Stimulated activated CD4-positive, alpha-beta T cell treated with anti-CD3 and anti-CD28 coated beads, Interleukin-1b, Interleukin-23, amount 100 ng/mL, for 1 hour (primary cell): Measurements from ENCODE around the gene ROBO4.

ENCODE experiments used
- DNase-seq, 2 donors: peaks; one replicate each; pipeline ENCODE4 v3.0.0-alpha.2; 2020; ENCODE audit warnings: low read depth in 2 of 2

Gene ROBO4

DNA sequence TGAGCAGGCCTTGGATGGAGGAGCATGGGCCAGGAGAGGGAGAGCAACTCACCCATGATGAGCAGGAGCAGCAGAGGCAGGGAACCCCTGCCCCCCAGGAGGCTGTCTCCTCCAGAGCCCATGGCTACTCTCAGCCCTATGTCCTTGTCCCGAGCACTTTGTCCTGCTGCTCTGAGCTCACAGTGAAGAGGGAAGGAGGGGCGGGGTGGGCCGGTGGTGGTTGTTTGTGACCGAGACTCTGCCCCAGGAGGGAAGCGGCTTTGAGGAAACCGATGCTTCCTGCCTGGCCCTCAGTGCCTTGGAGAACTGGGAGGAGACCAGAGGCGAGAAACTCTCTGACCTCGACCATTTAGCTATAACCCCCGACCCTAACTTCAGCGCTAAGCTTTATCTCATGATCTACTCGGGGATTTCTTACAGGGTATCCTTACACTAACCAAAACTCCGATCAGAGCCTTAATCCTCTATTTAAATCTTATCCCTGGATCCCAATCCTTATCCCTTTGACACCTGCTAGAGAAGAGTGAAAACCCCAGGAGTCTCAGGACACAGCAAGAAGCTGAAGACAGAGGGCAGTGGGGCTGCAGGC lies at the start of gene ROBO4:
TSS of gene ROBO4 (minus strand) at position 192 of the 589 bp plus-strand sequence. CDS start at position 122, 70 bp downstream.
- no peak for DNase-seq

DNA sequence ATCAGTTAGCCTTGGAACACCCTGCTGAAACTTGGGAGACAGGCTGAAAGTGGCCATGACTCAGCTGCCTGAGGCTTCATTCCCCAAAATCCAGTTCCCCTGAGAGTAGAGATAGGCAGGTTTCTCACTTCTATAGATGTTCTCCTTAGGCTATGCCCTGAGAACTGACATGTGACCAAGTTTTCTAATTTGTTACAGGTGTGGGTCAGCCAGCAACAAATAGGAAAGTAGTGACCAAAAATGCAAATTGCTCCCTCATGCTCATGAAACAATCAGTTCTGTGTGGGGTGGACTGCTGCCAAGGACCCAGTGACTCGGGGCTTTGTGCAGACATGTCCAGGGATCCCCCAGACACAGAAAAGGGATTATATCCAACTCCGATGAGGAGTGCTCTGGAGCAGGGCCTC lies 49.1 kb upstream of the ROBO4 start:
- DNase-seq, result no peak

DNA sequence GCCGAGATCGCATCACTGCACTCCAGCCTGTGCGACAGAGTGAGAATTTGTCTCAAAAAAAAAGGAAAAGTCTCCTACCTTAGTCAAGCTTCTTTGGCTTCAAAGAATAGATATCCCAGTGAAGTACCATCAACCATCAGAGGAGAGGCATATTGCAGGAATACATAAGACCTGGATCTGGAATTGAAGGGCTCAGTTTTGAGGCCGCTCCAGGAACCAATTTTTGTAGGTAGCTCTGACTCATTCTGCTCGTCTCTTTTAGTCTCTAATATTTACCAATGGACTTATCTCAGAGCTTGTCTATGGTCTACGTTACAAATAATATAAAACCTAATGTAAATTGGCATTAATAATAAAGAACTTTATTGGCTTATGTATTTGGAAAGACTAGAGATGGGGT lies 48.2 kb upstream of the ROBO4 start:
- DNase-seq, result no peak

GRCh38 chr11:124944565-124944964 lies 46.9 kb upstream of the ROBO4 start:
- DNase-seq, result no peak

GRCh38 chr11:124943741-124944140 lies 46.1 kb upstream of the ROBO4 start:
- DNase-seq, result no peak

DNA sequence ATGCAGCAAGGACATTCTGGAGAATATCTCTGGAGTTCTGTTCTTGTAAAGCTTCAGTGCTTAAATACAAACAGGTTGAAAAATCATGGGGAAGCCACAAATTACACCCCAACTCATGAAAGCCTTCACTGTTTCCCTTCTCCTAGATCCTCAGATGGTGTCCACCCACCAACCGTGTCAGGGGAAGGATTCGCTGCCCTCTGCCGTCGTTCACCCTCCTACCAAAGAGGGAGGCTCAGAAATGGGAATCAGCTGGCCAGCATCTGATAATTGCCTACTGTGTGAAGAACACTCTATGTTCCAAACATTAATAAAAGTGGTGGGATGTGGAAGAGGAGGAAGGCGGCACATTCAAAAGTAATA lies 45.6 kb upstream of the ROBO4 start:
- DNase-seq, result no peak

DNA sequence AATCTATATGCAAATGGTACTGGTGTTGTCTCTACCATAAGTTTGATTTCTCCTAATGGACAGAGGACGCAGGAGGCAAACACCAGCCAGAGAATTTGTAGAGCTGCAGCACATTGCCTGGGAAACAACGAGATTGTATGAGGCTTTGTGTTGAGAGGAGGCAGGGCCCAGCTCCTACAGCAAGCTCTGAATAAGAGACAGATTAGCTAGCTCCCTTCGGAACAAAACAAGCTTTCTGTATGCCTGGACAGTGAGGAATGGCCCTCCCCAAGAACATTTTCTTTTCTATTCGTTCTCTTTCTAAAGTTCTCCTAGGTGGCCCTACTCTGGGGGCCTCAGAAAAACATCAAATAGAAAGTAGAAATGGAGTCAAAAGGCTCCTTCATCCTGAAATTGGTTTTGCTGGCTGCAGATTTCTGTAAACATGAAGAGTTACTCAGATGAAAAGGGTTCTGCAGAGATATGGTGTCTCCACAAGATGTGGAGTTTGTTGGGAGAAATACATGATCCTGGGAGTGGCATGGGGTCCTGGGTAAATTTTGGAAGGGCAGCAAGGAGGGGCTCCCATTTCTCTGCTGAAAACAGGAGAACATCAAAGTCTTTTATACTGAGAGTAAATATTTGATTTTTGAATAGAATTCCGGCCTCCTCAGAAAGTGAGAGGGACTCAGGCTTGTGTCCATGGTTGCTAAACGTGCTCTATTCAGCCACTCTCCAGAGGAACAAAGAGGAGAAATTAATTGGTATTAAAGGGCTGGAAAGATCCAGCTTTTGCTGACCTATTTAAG lies 45.0 kb upstream of the ROBO4 start:
- no peak for DNase-seq

DNA sequence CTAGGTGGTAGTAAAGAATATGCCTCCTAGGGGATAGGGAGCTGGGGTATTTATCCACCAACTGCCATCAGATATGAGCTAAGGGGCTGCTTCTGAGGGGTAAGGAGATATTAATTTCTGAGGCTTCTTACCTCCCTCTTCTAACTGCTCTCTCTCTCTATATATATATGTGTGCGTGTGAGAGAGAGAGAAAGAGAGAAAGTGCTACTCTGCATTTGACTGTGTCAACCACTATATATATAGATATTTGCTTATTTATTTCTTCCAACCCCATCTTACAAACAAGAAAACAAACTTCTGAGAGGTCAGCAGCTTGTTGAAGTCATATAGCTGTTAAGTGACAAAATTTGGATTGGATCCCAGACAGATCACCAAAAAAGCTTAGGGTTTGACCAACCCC lies 44.0 kb upstream of the ROBO4 start:
- no peak for DNase-seq

DNA sequence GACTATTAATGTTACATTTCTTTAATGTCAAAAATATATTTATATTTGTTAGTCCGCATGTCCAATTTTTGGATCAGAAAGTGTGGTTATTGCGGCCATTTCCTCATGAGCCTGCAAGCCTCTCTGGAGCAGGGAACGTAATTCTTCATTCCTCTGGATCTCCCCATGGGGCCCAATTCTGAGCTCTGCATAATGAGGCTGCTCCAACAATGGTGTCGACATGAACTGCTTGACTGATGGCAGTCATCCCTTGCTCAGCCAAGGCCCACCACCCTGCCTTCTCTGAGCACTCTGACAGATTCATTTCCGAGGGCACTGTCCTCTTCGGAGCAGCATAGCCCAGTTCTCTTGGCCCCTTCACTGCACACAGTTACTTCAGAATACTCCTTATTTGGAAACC lies 41.3 kb upstream of the ROBO4 start:
- no peak for DNase-seq

DNA sequence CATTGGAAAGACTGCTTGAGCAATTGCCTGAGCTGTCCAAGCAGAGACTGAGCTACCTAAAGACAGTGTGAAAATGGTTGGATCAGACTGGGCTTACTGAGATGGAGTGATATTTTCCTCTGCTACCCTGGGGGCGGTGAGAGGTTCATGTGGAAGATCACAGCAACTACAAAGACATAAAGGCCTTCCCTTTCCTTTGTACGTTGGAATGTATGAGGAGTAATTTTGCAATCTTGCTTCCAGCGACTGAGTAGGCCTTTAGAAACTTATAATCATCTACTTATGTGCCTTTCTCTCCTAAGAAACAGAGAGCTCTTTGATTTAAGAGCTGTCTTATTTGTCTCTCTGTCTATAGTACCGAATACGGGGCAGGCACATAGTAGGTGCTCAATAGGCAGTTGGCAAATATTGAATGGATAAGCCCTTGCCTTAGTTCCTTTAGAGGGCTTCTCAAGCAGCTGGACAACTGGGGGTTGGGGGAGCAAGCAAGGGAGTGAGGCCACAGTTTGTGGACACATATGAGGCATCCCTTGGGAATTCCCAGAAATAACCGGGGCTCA lies 40.6 kb upstream of the ROBO4 start:
- no peak for DNase-seq

DNA sequence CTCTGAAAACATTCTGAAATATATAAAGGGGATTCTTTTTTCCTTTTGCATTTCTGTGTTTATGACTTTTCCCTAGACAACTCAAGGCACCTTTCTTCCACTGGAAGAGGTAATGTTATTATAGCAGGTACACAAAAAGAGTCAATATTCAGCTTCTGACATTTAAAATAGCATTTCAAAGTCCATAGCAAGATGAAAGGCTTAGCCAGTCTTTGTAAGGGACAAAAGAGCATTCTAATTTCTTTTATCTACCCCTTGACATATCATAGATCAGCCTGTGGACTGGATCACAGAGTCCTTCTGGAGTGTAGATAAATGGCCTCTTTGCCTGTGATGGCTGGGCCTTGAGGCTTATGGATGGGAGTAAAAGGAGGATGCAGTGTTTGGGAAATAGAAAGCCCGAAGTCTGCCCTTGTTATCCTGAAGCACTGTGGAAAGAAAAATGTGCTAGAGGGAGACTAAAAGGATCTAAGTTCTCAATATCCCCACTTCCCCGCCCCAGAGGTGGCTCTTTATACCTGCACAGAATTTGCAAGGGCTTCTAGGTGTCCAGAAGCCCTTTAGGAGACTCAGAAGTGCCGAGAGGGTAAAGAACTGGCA lies 39.8 kb upstream of the ROBO4 start:
- DNase-seq, result no peak

- DNase-seq, result no peak
These were observed 38.2 kb upstream of the ROBO4 start, which contains the start of gene HEPACAM for GRCh38 chr11:124935548-124936514. TSS of gene HEPACAM (minus strand) at chr11:124936047. CDS start at chr11:124936006, 41 bp downstream.

DNA sequence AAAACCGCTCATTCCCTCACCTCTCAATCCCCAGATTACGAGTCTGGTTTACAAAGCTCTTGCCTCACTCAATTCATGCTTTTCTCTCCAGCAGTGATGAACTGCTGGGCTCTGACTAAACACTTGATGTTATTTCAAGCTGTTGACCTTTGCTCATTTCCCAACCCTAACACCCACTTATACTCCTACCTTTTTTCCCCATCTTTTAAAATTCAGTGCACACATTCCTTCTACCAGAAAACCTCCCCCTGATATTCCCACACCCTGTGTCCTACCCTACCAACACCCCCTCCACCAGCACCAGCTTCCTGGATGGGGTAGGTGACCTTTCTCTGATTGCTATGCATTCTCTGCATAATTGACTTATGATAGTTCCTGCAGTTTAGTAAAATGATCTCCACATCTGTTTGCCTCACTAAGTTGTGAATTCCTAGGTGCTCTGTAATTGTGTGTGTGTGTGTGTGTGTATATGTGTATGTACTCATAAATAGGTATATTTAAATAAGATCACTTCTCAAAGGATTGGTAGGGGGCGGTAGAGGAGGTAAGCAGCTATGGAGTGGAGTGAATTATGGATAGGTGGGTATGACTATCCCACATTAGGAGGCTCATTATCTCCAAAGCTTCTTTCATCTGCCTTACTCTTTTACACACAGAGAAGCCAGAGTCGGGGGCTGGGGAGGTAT lies 37.3 kb upstream of the ROBO4 start:
- DNase-seq, result no peak

DNA sequence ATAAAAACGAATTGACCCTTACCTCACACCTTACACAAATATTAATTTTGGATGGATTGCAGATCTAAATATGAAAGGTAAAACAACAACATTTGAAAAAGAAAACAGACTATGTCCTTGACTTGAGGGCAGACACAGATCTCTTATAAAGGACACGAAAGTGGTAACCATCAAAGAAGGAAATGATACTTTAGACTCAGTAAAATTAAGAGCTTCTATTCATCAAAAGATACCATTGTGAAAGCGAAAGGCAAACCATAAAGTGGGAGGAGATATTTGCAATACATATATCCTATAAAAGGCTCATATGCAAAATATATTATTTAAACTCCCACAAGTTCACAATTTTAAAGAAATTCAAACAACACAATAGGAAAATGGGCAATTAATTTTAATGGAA lies 33.1 kb upstream of the ROBO4 start:
- DNase-seq, result no peak

DNA sequence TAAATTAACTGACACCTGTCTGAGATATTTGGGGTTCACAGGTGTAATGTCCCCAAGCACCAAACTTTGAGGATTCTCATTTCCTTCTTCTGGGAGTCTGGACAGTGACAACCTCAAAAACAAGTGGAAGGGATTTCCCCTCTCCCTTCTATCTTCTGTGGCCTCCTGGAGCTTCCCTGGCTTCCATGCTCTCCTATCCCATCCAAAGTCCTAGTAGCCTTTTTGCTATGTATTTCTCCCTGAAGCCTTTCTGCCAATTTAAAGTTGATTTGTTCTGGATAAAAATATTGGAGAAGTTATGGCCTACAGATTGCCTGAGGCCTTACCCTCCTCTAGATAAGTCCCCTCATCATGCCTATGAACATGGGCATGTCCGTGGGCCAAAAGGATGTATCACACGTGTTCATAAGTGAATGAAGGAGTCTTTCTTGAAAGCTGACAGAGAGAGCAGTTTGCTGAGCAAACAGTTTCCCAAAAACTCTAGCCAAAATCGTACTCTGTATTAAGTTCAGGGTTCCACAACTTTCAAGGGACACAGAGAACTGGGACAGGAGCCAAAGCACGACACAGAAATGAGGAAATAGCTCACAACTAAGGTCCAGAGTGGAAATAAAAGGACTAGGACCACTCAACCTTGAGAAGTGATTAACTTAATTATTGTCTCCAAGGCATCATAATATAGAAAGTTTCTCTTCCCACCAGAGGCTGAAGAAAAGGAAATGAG lies 31.4 kb upstream of the ROBO4 start:
- DNase-seq, result no peak

- no peak for DNase-seq
These were observed 25.6 kb upstream of the ROBO4 start for GRCh38 chr11:124923296-124923695.

- DNase-seq, result no peak
These were observed 25.2 kb upstream of the ROBO4 start for GRCh38 chr11:124922831-124923230.

DNA sequence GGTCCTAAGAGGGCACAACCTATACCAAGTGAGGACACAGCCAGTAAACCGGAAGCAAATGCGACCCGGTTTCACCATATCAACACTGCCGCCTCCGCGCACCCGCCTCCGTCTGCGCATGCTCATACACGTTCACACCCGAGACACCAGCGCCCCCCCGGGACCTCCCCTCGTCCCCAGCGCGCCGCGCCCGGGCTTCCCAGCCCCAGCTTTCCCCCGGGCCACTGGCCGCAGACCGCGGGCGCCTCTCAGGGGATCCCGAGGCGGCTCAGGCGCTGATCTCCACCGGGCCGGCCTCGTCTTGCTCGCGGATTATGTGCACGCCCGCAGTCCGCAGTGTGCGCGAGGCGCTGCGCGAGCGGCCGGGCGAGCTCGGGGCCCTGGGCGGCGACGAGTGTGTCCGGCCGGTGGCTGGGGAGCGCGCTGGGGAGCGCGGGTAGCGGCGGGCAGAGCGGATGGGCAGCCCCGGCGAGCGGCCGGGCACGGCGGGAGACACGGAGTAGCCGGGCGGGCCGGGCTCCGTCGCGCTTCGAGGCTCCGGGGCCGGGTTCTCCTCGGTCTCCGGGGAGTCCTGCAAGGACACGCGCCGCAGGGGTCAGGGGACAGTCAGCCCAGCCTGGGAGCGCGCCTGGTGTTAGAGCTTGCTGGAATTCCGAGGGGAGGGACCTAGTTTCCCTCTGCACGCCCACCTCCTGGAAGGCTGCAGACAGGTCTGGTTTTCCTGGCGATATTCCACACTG lies 23.4 kb upstream of the ROBO4 start:
- DNase-seq, result peak; percentile 39 to 57

- no peak for DNase-seq
These were observed 22.7 kb upstream of the ROBO4 start for GRCh38 chr11:124920356-124920755.

- DNase-seq, result no peak
These were observed 22.2 kb upstream of the ROBO4 start for GRCh38 chr11:124919898-124920297.
